ENCODE measurements around the gene APOC1.
A peak's percentile ranks its signal among the peaks of the same experiment; 100 is the strongest.
"Not testable (repeated sequence)": the region's sequence is repeated elsewhere in the genome, so short reads cannot be mapped to it uniquely, and the experiment has no call there.

APOC1 gene

GRCh38 chr19:44882619-44883397, 31.6 kb upstream of the APOC1 start:
- CTCF ChIA-PET, H3K27me3 Mint-ChIP-seq, H3K9me3 Mint-ChIP-seq, H3K4me3 Mint-ChIP-seq, DNase-seq, H3K4me1 Mint-ChIP-seq, H3K27ac Mint-ChIP-seq, H3K36me3 Mint-ChIP-seq: not testable (repeated sequence)

GRCh38 chr19:44883922-44884321, 30.5 kb upstream of the APOC1 start:
- CTCF ChIA-PET = no interaction called here
- no peak for DNase-seq
- H3K27me3 Mint-ChIP-seq = peaks cover 4% of the 10 kb centered on the region
- H3K27ac Mint-ChIP-seq = no peak overlapping the region
- H3K36me3 Mint-ChIP-seq = no peaks in the 10 kb centered on the region
- H3K4me1 Mint-ChIP-seq = peaks cover 4% of the 10 kb centered on the region
- no peak overlapping the region for H3K4me3 Mint-ChIP-seq
- H3K9me3 Mint-ChIP-seq = no peaks in the 10 kb centered on the region

GRCh38 chr19:44884566-44884965, 29.8 kb upstream of the APOC1 start:
- Mint-ChIP-seq H3K36me3 (no peaks in the 10 kb centered on the region), H3K4me3 (no peak overlapping the region), H3K27me3 (peaks cover 3% of the 10 kb centered on the region), H3K27ac (no peak overlapping the region), H3K4me1 (peaks cover 7% of the 10 kb centered on the region), H3K9me3 (no peaks in the 10 kb centered on the region)
- DNase-seq = no peak
- CTCF ChIA-PET = no interaction called here

- Mint-ChIP-seq H3K27me3 (peaks cover 3% of the 10 kb centered on the region), H3K36me3 (no peaks in the 10 kb centered on the region), H3K9me3 (no peaks in the 10 kb centered on the region), H3K4me1 (peaks cover 12% of the 10 kb centered on the region), H3K27ac (no peak overlapping the region), H3K4me3 (no peak overlapping the region)
- CTCF ChIA-PET = no interaction called here
- DNase-seq = no peak
Observed at GRCh38 chr19:44886141-44886540, 28.3 kb upstream of the APOC1 start.

GRCh38 chr19:44887648-44888047, 26.8 kb upstream of the APOC1 start:
- peaks cover 3% of the 10 kb centered on the region for H3K27me3 Mint-ChIP-seq
- H3K4me3 Mint-ChIP-seq = no peak overlapping the region
- peaks cover 2% of the 10 kb centered on the region for H3K36me3 Mint-ChIP-seq
- no peak overlapping the region for H3K27ac Mint-ChIP-seq
- peaks cover 23% of the 10 kb centered on the region for H3K4me1 Mint-ChIP-seq
- no peak for DNase-seq
- CTCF ChIA-PET = no interaction called here
- no peaks in the 10 kb centered on the region for H3K9me3 Mint-ChIP-seq

- H3K9me3 Mint-ChIP-seq, H3K36me3 Mint-ChIP-seq, H3K4me3 Mint-ChIP-seq, H3K27me3 Mint-ChIP-seq, DNase-seq, CTCF ChIA-PET, H3K27ac Mint-ChIP-seq: not testable (repeated sequence)
- peaks cover 30% of the 10 kb centered on the region for H3K4me1 Mint-ChIP-seq
Observed at GRCh38 chr19:44888335-44888734, 26.1 kb upstream of the APOC1 start.

- H3K27ac Mint-ChIP-seq = peak overlapping the region; percentile 93
- CTCF ChIA-PET = interaction anchor here (0.6 to 1.1 kb wide), 3 partner anchors 13 to 62 kb away, joined by 3 read pairs; partner anchors contain the start of gene NECTIN2
Observed at GRCh38 chr19:44889830-44890365, 24.5 kb upstream of the APOC1 start.

GRCh38 chr19:44890366-44891015, 23.9 kb upstream of the APOC1 start:
- H3K9me3 Mint-ChIP-seq = no peaks in the 10 kb centered on the region
- peaks cover 15% of the 10 kb centered on the region for H3K36me3 Mint-ChIP-seq
- CTCF ChIA-PET = interaction anchor here (0.6 to 1.1 kb wide), 3 partner anchors 14 to 62 kb away, joined by 3 read pairs; partner anchors contain the start of gene NECTIN2
- peak overlapping the region; percentile 75 for H3K4me3 Mint-ChIP-seq
- H3K4me1 Mint-ChIP-seq = peaks cover 35% of the 10 kb centered on the region
- H3K27me3 Mint-ChIP-seq = peaks cover 3% of the 10 kb centered on the region
- peak overlapping the region; percentile 93 for H3K27ac Mint-ChIP-seq
- DNase-seq = peak; percentile 100

More at GRCh38 chr19:44889830-44890365, 24.5 kb upstream of the APOC1 start:
- no peak for DNase-seq
- Mint-ChIP-seq H3K4me1 (peaks cover 34% of the 10 kb centered on the region), H3K4me3 (peak overlapping the region; percentile 75), H3K27me3 (peaks cover 3% of the 10 kb centered on the region), H3K9me3 (no peaks in the 10 kb centered on the region), H3K36me3 (peaks cover 11% of the 10 kb centered on the region)

GRCh38 chr19:44891016-44891882, 23.2 kb upstream of the APOC1 start, which contains the start of gene TOMM40:
TSS of gene TOMM40 (plus strand) at chr19:44891254. CDS start at chr19:44891416, 162 bp downstream.
- Mint-ChIP-seq H3K4me3 (peak within 1 kb of the TSS; percentile 95), H3K27me3 (no peaks in the 10 kb centered on the region), H3K9me3 (no peaks in the 10 kb centered on the region), H3K36me3 (peaks cover 20% of the 10 kb centered on the region), H3K27ac (peak within 1 kb of the TSS; percentile 93), H3K4me1 (peaks cover 35% of the 10 kb centered on the region)
- peak; percentile 55 for DNase-seq
- CTCF ChIA-PET = no interaction called here

GRCh38 chr19:44892932-44893331, 21.5 kb upstream of the APOC1 start:
- no peaks in the 10 kb centered on the region for H3K27me3 Mint-ChIP-seq
- CTCF ChIA-PET = no interaction called here

GRCh38 chr19:44893332-44894051, 20.9 kb upstream of the APOC1 start:
- CTCF ChIA-PET = interaction anchor here (1.1 kb wide), 1 partner anchor 10 kb away, joined by 4 read pairs; no protein-coding TSS in a partner anchor
- no peaks in the 10 kb centered on the region for H3K9me3 Mint-ChIP-seq
- peaks cover 32% of the 10 kb centered on the region for H3K36me3 Mint-ChIP-seq
- no peak overlapping the region for H3K27ac Mint-ChIP-seq
- H3K4me1 Mint-ChIP-seq = peaks cover 32% of the 10 kb centered on the region
- no peak for DNase-seq
- H3K27me3 Mint-ChIP-seq = no peaks in the 10 kb centered on the region
- H3K4me3 Mint-ChIP-seq = peak overlapping the region; percentile 27

More at GRCh38 chr19:44892932-44893331, 21.5 kb upstream of the APOC1 start:
- Mint-ChIP-seq H3K4me1 (peaks cover 35% of the 10 kb centered on the region), H3K36me3 (peaks cover 28% of the 10 kb centered on the region), H3K9me3 (no peaks in the 10 kb centered on the region), H3K4me3 (peak overlapping the region; percentile 95), H3K27ac (peak overlapping the region; percentile 93)
- no peak for DNase-seq

GRCh38 chr19:44894052-44894400, 20.4 kb upstream of the APOC1 start:
- CTCF ChIA-PET = interaction anchor here (1.1 kb wide), 1 partner anchor 9 kb away, joined by 4 read pairs; no protein-coding TSS in a partner anchor
- no peak for DNase-seq
- Mint-ChIP-seq H3K36me3 (peaks cover 32% of the 10 kb centered on the region), H3K27me3 (no peaks in the 10 kb centered on the region), H3K9me3 (no peaks in the 10 kb centered on the region), H3K4me3 (no peak overlapping the region), H3K27ac (no peak overlapping the region), H3K4me1 (peaks cover 30% of the 10 kb centered on the region)

- DNase-seq = no peak
- Mint-ChIP-seq H3K36me3 (peaks cover 34% of the 10 kb centered on the region), H3K27me3 (no peaks in the 10 kb centered on the region), H3K4me3 (no peak overlapping the region), H3K27ac (peak overlapping the region; percentile 37), H3K9me3 (no peaks in the 10 kb centered on the region), H3K4me1 (peaks cover 28% of the 10 kb centered on the region)
- CTCF ChIA-PET = interaction anchor here (1.1 kb wide), 1 partner anchor 8 kb away, joined by 4 read pairs; no protein-coding TSS in a partner anchor
Observed at GRCh38 chr19:44894946-44895345, 19.5 kb upstream of the APOC1 start.
